ENCODE data around the gene GLI2. TPM values are rescaled to one million over a fixed set of nuclear protein-coding genes. Genes with fewer than 3 reads are reported as not detected.

The GLI2 gene
- total and polyA plus RNA-seq, 2 of the 8 experiments (the other 6 are each of a cell fraction or from before 2014, with no cell fraction given) = 18.4 to 46.9 TPM

DNA sequence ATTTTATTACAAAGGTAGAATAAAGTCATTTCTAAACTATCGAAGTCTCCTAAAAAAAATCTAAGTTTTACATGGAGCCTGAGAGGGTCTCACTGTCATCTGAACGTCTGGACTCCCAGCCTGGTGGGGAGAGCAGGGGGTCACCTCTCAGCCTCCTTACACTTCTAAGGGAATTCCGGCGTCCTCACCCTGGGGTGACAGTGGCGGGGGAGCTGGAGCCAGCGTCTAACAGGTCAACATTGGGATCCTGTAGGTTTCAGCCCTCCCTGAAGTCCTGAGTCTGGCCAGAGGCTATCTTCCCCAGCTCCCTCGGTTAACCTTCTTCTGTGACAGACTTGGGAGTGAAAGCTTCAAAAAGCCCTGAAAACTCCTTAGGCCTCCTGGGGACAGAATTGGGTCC, 34.6 kb upstream of the GLI2 start:
- Histone ChIP-seq H3K4me2 (ENCODE audit: insufficient read depth in 1 of 2, low read depth in 2 of 2, low read length in 2 of 2) (no peak overlapping the region), H4K5ac (ENCODE audit: insufficient read length, low read depth, low read length) (no peak overlapping the region), H3K79me1 (ENCODE audit: low read depth, low read length) (no peaks in the 10 kb centered on the region), H2BK12ac (ENCODE audit: low read depth, low read length) (no peak overlapping the region), H3K14ac (ENCODE audit: insufficient read length) (no peak overlapping the region), H3K4me1 (replicated peaks in 1 of 4; ENCODE audit: control insufficient read depth in 3 of 4, insufficient read depth in 4 of 4, low read length in 3 of 4) (peaks cover 3 to 16% (median 10%) of the 10 kb centered on the region in 4 experiments), H3K27ac (ENCODE audit: low read depth, low read length) (no peak overlapping the region), H2AFZ (ENCODE audit: low read length) (no peak overlapping the region), H4K8ac (ENCODE audit: extremely low read depth, insufficient read depth, low read length) (peak overlapping the region; percentile 41; the same call in 1 of the 2 replicates), H3K56ac (replicated peaks; ENCODE audit: insufficient read length, low read depth, low read length) (no peak overlapping the region), H3K4me3 (ENCODE audit: extremely low read depth in 1 of 4, insufficient read depth in 2 of 4, low read depth in 3 of 4, low read length in 4 of 4) (no peak overlapping the region), H3K4ac (replicated peaks; ENCODE audit: insufficient read length, low read depth, low read length) (no peak overlapping the region), H3K9ac (replicated peaks in 1 of 4; ENCODE audit: extremely low read depth in 1 of 4, low read depth in 3 of 4, low read length in 3 of 4) (no peak overlapping the region), H2BK20ac (ENCODE audit: low read length) (no peak overlapping the region), H3K9me3 (ENCODE audit: insufficient read depth in 2 of 2, low read depth in 1 of 2, low read length in 1 of 2) (no peaks in the 10 kb centered on the region), H2AK5ac (ENCODE audit: low read depth, low read length) (no peak overlapping the region), H3K36me3 (ENCODE audit: control insufficient read depth in 2 of 4, insufficient read depth in 4 of 4, low read length in 3 of 4) (no peaks in the 10 kb centered on the region), H3K23ac (ENCODE audit: insufficient read length) (no peak overlapping the region), H2BK5ac (ENCODE audit: low read depth, low read length) (no peak overlapping the region), H3K18ac (ENCODE audit: extremely low read depth, low read length) (no peak overlapping the region), H3K27me3 (replicated peaks in 1 of 4; ENCODE audit: control insufficient read depth in 3 of 4, extremely low read depth in 1 of 4, insufficient read depth in 3 of 4, low read length in 3 of 4) (peaks cover 0 to 7% (median 7%) of the 10 kb centered on the region in 4 experiments; a peak in 5 of 7 replicates), H4K20me1 (replicated peaks in 1 of 2; ENCODE audit: control insufficient read depth in 1 of 2, insufficient read depth in 2 of 2, low read length in 2 of 2) (no peaks in the 10 kb centered on the region), H3K23me2 (ENCODE audit: low read depth, low read length) (no peaks in the 10 kb centered on the region), H4K91ac (replicated peaks; ENCODE audit: insufficient read length, low read length) (no peak overlapping the region), H2BK120ac (replicated peaks; ENCODE audit: low read depth, low read length) (no peak overlapping the region), H2BK15ac (ENCODE audit: low read length) (no peak overlapping the region), H3K79me2 (ENCODE audit: control insufficient read depth in 1 of 2, insufficient read depth in 2 of 2, low read length in 2 of 2) (no peaks in the 10 kb centered on the region)
- no peak for TF ChIP-seq CEBPB (IDR thresholded peaks at IDR 0.05; ENCODE audit: low read depth, low read length)
- TF ChIP-seq MAX (IDR thresholded peaks at IDR 0.05) = no peak
- TF ChIP-seq POLR2A (IDR thresholded peaks at IDR 0.05; ENCODE audit: control extremely low read depth in 1 of 2, low read depth in 2 of 2, low read length in 2 of 2) = no peak
- no peak for TF ChIP-seq TAF7 (optimal IDR thresholded peaks at IDR 0.05; ENCODE audit: borderline replicate concordance, low read depth, low read length)
- no peak for TF ChIP-seq SP1 (IDR thresholded peaks at IDR 0.05; ENCODE audit: low read depth, low read length)
- TF ChIP-seq JUN (IDR thresholded peaks at IDR 0.05; ENCODE audit: low read depth, low read length) = no peak
- no peak for TF ChIP-seq SRF (IDR thresholded peaks at IDR 0.05; ENCODE audit: low read depth, low read length)
- no peak for TF ChIP-seq ZNF274 (IDR thresholded peaks at IDR 0.05; ENCODE audit: borderline replicate concordance, extremely low read depth, low read length)
- TF ChIP-seq NANOG (IDR thresholded peaks at IDR 0.05; ENCODE audit: insufficient read depth, low read depth, low read length, poor library complexity, severe bottlenecking) = no peak
- TF ChIP-seq SIRT6 (IDR thresholded peaks at IDR 0.05; ENCODE audit: low read length) = no peak
- TF ChIP-seq POU5F1 (IDR thresholded peaks at IDR 0.05; ENCODE audit: low read depth, low read length) = no peak
- TF ChIP-seq HDAC6 (IDR thresholded peaks at IDR 0.05; ENCODE audit: low read depth, low read length) = no peak
- FAIRE-seq (no peak), DNase-seq (ENCODE audit: low read depth in 1 of 2, low spot score in 2 of 2) (no peak)
- ChIA-PET CTCF (ENCODE audit: partially characterized antibody) (interaction anchor here (0.6 to 8.6 kb wide), 13 partner anchors 10 to 381 kb away, joined by 3 to 81 read pairs (median 4); no protein-coding TSS in a partner anchor), POLR2A (ENCODE audit: partially characterized antibody) (interaction anchor here (0.7 to 5.5 kb wide), 3 partner anchors 29 to 374 kb away, joined by 3 to 26 read pairs (median 5); no protein-coding TSS in a partner anchor)
- WGBS, 2 experiments (ENCODE audit: extremely low coverage in 1 of 2, insufficient coverage in 1 of 2, insufficient read length in 1 of 2, insufficient replicate concordance in 2 of 2, low coverage in 1 of 2, low lambda C conversion rate in 2 of 2, missing lambda C conversion rate in 1 of 2) = 80% methylated on average over 7 of the region's 7 CpGs; no CpG with 5 or more reads in 1 of the 2 experiments

Measured in H1 (cell line).